Heart left ventricle (tissue), 16 donors: ENCODE results near the gene AKR1C4. TPM values are rescaled to one million over a fixed set of nuclear protein-coding genes. Genes with fewer than 3 reads are reported as not detected.
"Not testable (repeated sequence)": the region's sequence is repeated elsewhere in the genome, so short reads cannot be mapped to it uniquely, and the experiment has no call there.

Experiments
- ATAC-seq, 4 donors: fragments of 200-7000 bp; cut with Tn5 transposase; one replicate each; pipeline ENCODE4 v1.9.1; 2020 to 2022; ENCODE audit warnings: moderate library complexity in 4 of 4, mild to moderate bottlenecking in 3 of 4, moderate number of reproducible peaks in 1 of 4
- DNase-seq, 5 donors: peaks; one replicate each; pipeline ENCODE4 v3.0.0-alpha.2; 2020
- H3K27ac ChIP-seq, 12 donors: fragments of 200-600 bp; sonication (generic) in 4 of 12; one replicate each; pipeline versions ENCODE4 v1.5.0 to v1.8.0; 2016 to 2022; ENCODE audit warnings: mild to moderate bottlenecking in 2 of 12
- H3K27me3 ChIP-seq, 9 donors: fragments of 200-600 bp; sonication (generic) in 2 of 9; one replicate each; pipeline versions ENCODE4 v1.5.1 to v1.8.0; 2016 to 2022; ENCODE audit warnings: mild to moderate bottlenecking in 3 of 9
- H3K36me3 ChIP-seq, 9 donors: fragments of 200-600 bp; sonication (generic) in 2 of 9; one replicate each; pipeline versions ENCODE4 v1.5.0 to v1.8.0; 2018 to 2022; ENCODE audit warnings: mild to moderate bottlenecking in 2 of 9
- H3K4me1 ChIP-seq, 12 donors: fragments of 200-600 bp; sonication (generic) in 4 of 12; one replicate each; pipeline versions ENCODE4 v1.5.0 to v1.8.0; 2016 to 2022; ENCODE audit warnings: mild to moderate bottlenecking in 3 of 12
- H3K4me3 ChIP-seq, 12 donors: fragments of 200-600 bp; sonication (generic) in 4 of 12; one replicate each; pipeline versions ENCODE4 v1.5.0 to v1.8.0; 2017 to 2022; ENCODE audit warnings: mild to moderate bottlenecking in 9 of 12, moderate library complexity in 4 of 12
- H3K9me3 ChIP-seq, 12 donors: fragments of 200-600 bp; sonication (generic) in 4 of 12; one replicate each; pipeline versions ENCODE4 v1.5.0 to v1.8.0; 2016 to 2022; ENCODE audit warnings: mild to moderate bottlenecking in 1 of 12
- POLR2A ChIP-seq, 2 donors: fragments of 450-650 bp; IDR thresholded peaks; one replicate each; pipeline ENCODE4 v1.6.1; 2017; ENCODE audit warnings: antibody characterized with exemption in 2 of 2, mild to moderate bottlenecking in 2 of 2, moderate library complexity in 2 of 2
- WGBS, 4 donors: extraction: QIAGEN DNeasy Blood & Tissue Kit in 2 of 4; methylation state at CpG; one replicate each; pipeline versions ENCODE4 v1.1.5 to v1.1.7; 2013 to 2018; 5-methylcytosine and 5-hydroxymethylcytosine counted together
- intact Hi-C, 10 donors: fragments of 100-400 bp; cut with DNase I; formaldehyde crosslinking; loops; one replicate each; pipeline versions ENCODE4 v1.11.1 to v1.14.2; 2022
- polyA plus RNA-seq, 2 donors: library from polyadenylated mRNA; stranded (reverse); fragments of 200-250 nt; gene quantifications; one replicate each; pipeline ENCODE4 v1.2.3, GENCODE V29; 2013
- total RNA-seq, 9 donors: library from RNA; depleted of rRNA in 2 of 9; stranded (reverse); fragments of >200 nt in 2 of 9; fragmentation: NEBNext Ultra II Directional in 3 of 9; extraction: Animal tissue kit (Norgen Biotek cat#: 25700) in 3 of 9; gene quantifications; one replicate each; pipeline versions ENCODE4 v1.1.0 to v1.2.4, GENCODE V29; 2016 to 2023
- TF ChIP-seq, protein P1 (sequence below), 12 donors: fragments of 200-600 bp; sonication (generic) in 4 of 12; IDR thresholded peaks; one replicate each; pipeline versions ENCODE4 v1.5.0 to v1.8.0; 2018 to 2022; ENCODE audit warnings: antibody characterized with exemption in 12 of 12, mild to moderate bottlenecking in 5 of 12
- donor health status: ischemic (EF 13 %, LVEDD 7.1; RV severe dilation, severe dysfunction).
- donor health status: healthy with polysubstance abuse.
- donor health status: DM: no; HTN: yes; CAD: no.
- donor health status: DM: no; HTN: no; CAD: no.
- donor health status: ischemic (EF 25% LVEDD 6.9; RV normal size, moderate dysfunction).
- donor health status: ischemic (EF 25% LVEDD 5.7; RV mildly dilated, moderate dysfunction).
- donor health status: healthy.
- donor health status: DM: yes; HTN: yes; CAD: no.
- donor health status: ischemic (EF 35%, LVEDD 5.7; RV mildly dilated, moderate dysfunction).
- donor health status: nonischemic (EF 11% LVEDD 7.7; RV severe dilation, severe dysfunction).
- donor health status: DM: yes; HTN: yes; CAD: no.
- donor health status: PGD.
- donor health status: ischemic (EF 29% LVEDD 5.4; RV normal size, mild dysfunction).
- donor health status: nonischemic (EF 23%, LVEDD 6.1; RV moderate dilation, normal function).

The AKR1C4 gene
- total and polyA plus RNA-seq, 11 donors = not detected

DNA sequence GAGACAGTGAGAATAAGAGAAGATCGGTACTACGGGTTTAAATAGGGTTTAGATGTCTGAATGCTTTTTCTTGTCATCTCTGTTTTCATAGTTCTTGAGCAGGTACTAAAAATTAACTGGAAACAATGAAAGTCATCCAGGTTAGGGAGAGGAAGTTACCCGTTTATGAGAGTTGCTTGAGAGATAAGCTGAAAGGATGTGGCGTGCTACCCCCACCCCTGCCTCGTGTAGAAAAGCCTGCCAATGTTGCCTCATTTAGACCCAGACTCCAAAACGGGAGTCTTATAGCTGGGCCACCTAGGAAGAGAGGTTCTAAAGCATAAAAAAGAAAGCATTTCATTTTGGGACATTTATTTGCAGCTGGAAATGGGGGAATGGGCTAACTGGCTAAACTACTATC lies 10.2 kb downstream of the AKR1C4 start:
- H3K27me3 ChIP-seq = peaks cover 0 to 3% (median 0%) of the 10 kb centered on the region in 9 donors
- no peak overlapping the region for H3K27ac ChIP-seq
- no peak overlapping the region for H3K4me3 ChIP-seq
- intact Hi-C loops = no loop called here
- no peaks in the 10 kb centered on the region for H3K4me1 ChIP-seq
- peaks cover 0 to 34% (median 5%) of the 10 kb centered on the region in 12 donors for H3K9me3 ChIP-seq
- ATAC-seq = no peak
- 57 to 61% (median 59%) methylated on average over 6 of the region's 6 CpGs for WGBS, 4 donors
- no peaks in the 10 kb centered on the region for H3K36me3 ChIP-seq
- TF ChIP-seq, protein P1, sequence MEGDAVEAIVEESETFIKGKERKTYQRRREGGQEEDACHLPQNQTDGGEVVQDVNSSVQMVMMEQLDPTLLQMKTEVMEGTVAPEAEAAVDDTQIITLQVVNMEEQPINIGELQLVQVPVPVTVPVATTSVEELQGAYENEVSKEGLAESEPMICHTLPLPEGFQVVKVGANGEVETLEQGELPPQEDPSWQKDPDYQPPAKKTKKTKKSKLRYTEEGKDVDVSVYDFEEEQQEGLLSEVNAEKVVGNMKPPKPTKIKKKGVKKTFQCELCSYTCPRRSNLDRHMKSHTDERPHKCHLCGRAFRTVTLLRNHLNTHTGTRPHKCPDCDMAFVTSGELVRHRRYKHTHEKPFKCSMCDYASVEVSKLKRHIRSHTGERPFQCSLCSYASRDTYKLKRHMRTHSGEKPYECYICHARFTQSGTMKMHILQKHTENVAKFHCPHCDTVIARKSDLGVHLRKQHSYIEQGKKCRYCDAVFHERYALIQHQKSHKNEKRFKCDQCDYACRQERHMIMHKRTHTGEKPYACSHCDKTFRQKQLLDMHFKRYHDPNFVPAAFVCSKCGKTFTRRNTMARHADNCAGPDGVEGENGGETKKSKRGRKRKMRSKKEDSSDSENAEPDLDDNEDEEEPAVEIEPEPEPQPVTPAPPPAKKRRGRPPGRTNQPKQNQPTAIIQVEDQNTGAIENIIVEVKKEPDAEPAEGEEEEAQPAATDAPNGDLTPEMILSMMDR (IDR thresholded peaks at IDR 0.05) = no peak
- DNase-seq = no peak

DNA sequence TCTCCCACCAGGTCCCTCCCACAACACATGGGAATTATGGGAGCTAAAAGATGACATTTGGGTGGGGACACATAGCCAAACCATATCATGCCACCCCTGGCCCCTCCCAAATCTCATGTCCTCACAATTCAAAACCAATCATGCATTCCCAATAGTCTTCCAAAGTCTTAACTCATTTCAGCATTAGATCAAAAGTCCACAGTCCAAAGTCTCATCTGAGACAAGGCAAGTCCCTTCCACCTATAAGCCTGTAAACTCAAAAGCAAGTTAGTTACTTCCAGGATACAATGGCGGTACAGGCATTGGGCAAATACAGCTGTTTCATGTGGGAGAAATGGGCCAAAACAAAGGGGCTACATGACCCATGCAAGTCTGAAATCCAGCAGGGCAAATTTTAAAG lies 13.1 kb downstream of the AKR1C4 start:
- H3K27me3 ChIP-seq, DNase-seq, ATAC-seq, H3K4me1 ChIP-seq, intact Hi-C loops, H3K27ac ChIP-seq, H3K4me3 ChIP-seq, H3K36me3 ChIP-seq: not testable (repeated sequence)
- 91 to 100% (median 95%) methylated on average over 1 of the region's 1 CpG for WGBS, 4 donors
- H3K9me3 ChIP-seq = peaks cover 0 to 14% (median 0%) of the 10 kb centered on the region in 12 donors

DNA sequence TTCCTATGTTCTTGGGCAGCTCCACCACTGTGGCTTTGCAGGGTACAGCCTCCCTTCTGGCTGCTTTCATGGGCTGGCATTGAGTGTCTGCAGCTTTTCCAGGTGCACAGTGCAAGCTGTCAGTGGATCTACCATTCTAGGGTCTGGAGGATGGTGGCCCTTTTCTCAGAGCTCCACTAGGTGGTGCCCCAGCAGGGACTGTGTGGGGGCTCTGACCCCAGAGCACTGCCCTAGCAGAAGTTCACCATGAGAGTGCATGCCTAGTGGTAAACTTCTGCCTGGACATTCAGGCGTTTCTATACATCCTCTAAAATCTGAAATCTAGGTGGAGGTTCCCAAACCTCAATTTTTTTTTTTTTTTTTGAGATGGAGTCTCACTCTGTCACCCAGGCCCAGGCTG lies 13.6 kb downstream of the AKR1C4 start:
- ATAC-seq, H3K36me3 ChIP-seq, H3K4me1 ChIP-seq, intact Hi-C loops, H3K4me3 ChIP-seq, DNase-seq, H3K27ac ChIP-seq, H3K27me3 ChIP-seq: not testable (repeated sequence)
- TF ChIP-seq, protein P1 (IDR thresholded peaks at IDR 0.05) = peak in 1 of 12 donors; percentile 11
- WGBS, 4 donors = 73 to 86% (median 82%) methylated on average over 1 of the region's 1 CpG
- H3K9me3 ChIP-seq = peaks cover 0 to 14% (median 0%) of the 10 kb centered on the region in 12 donors

DNA sequence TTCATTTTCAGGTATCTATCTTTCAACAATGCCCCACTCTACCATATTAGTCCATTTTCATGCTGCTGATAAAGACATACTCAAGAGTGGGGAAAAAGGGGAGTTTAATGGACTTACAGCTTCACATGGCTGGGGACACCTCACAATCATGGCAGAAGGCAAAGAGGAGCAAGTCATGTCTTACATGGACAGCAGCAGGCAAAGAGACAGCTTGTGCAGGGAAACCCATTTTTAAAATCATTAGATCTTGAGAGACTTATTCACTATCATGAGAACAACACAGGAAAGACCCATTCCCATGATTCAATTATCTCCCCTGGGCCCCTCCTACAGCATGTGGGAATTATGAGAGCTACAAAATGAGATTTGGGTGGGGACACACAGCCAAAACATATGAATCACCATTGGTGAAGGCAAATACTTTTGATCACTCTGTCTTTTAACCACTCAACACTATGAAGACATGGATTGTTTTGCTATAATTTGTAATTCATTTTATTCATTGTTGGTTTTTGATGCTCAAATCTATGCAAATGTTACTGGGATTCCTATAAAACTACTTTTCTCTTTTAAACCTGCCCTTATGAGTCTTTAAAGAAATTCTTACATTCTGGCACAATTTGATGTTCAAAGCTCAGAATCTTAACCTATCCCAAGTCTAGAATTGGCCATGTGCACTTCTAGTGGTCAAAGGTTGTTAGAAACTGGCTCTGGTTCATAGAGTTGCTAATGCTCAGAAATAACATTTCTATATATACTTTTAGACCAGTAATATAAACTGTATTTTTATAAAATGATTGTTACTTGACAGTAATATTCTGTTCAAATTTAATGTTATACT lies 15.3 kb downstream of the AKR1C4 start:
- H3K27ac ChIP-seq = no peak overlapping the region
- DNase-seq (no peak), ATAC-seq (no peak)
- peaks cover 0 to 3% (median 0%) of the 10 kb centered on the region in 9 donors for H3K27me3 ChIP-seq
- intact Hi-C loops = no loop called here
- H3K4me1 ChIP-seq = no peaks in the 10 kb centered on the region
- TF ChIP-seq POLR2A (IDR thresholded peaks at IDR 0.05) = no peak
- TF ChIP-seq, protein P1 (IDR thresholded peaks at IDR 0.05) = no peak
- H3K9me3 ChIP-seq = peaks cover 0 to 14% (median 0%) of the 10 kb centered on the region in 12 donors
- H3K4me3 ChIP-seq = no peak overlapping the region
- no peaks in the 10 kb centered on the region for H3K36me3 ChIP-seq
